Measurements from ENCODE around the gene ZNF511. TPM values are rescaled to one million over a fixed set of nuclear protein-coding genes. Genes with fewer than 3 reads are reported as not detected.

Gene ZNF511
- total and polyA plus RNA-seq, 5 donors from 2014 or later, result 29.1 to 96.4 (median 77.6) TPM

GRCh38 chr10:133276435-133277201 lies 32.1 kb upstream of the ZNF511 start, which contains the start of gene ADAM8:
TSS of gene ADAM8 (minus strand) at chr10:133276868. CDS start at chr10:133276817, 51 bp downstream.
- Mint-ChIP-seq H3K9me3 (no peaks in the 10 kb centered on the region), H3K27ac (peak within 1 kb of the TSS; percentile 89 to 95 (median 94)), H3K4me1 (peaks cover 0 to 42% (median 13%) of the 10 kb centered on the region in 4 donors), H3K36me3 (no peaks in the 10 kb centered on the region), H3K27me3 (no peaks in the 10 kb centered on the region), H3K4me3 (peak within 1 kb of the TSS; percentile 89 to 96 (median 92))
- ATAC-seq (ENCODE audit: low read depth in 2 of 2), result peak; percentile 32 to 42
- peak within 1 kb of the TSS; percentile 95 for H3K27ac ChIP-seq (ENCODE audit: insufficient read depth, low read length, poor library complexity, severe bottlenecking)
- H3K36me3 ChIP-seq (ENCODE audit: control insufficient read depth, insufficient read depth, low read length), result peaks cover 11% of the 10 kb centered on the region
- no peaks in the 10 kb centered on the region for H3K9me3 ChIP-seq (ENCODE audit: control insufficient read depth in 2 of 2, low read length in 2 of 2)
- peak within 1 kb of the TSS; percentile 82 for H3K4me3 ChIP-seq (ENCODE audit: low read depth, low read length)
- H3K4me1 ChIP-seq (ENCODE audit: control insufficient read depth, insufficient read depth, low read length, poor library complexity, severe bottlenecking), result peaks cover 57% of the 10 kb centered on the region
- peak; percentile 57 to 68 (median 64) for DNase-seq
- H3K27me3 ChIP-seq (ENCODE audit: control insufficient read depth, insufficient read depth, low read length), result no peaks in the 10 kb centered on the region

- H3K36me3 Mint-ChIP-seq, result peaks cover 8% of the 10 kb centered on the region
- peaks cover 14% of the 10 kb centered on the region for H3K36me3 ChIP-seq (ENCODE audit: control insufficient read depth, insufficient read depth, low read length)
- peaks cover 57% of the 10 kb centered on the region for H3K4me1 ChIP-seq (ENCODE audit: control insufficient read depth, insufficient read depth, low read length, poor library complexity, severe bottlenecking)
- no peak for DNase-seq
- no peaks in the 10 kb centered on the region for H3K27me3 Mint-ChIP-seq
- no peaks in the 10 kb centered on the region for H3K9me3 Mint-ChIP-seq
- peak overlapping the region; percentile 88 to 95 (median 93) for H3K27ac Mint-ChIP-seq
- H3K4me3 Mint-ChIP-seq, result peak overlapping the region; percentile 81 to 93 (median 82)
- no peak for ATAC-seq (ENCODE audit: low read depth in 2 of 2)
- H3K4me1 Mint-ChIP-seq, result peaks cover 0 to 42% (median 13%) of the 10 kb centered on the region in 4 donors
- H3K4me3 ChIP-seq (ENCODE audit: low read depth, low read length), result no peak overlapping the region
- H3K9me3 ChIP-seq (ENCODE audit: control insufficient read depth in 2 of 2, low read length in 2 of 2), result no peaks in the 10 kb centered on the region
- peak overlapping the region; percentile 95 for H3K27ac ChIP-seq (ENCODE audit: insufficient read depth, low read length, poor library complexity, severe bottlenecking)
- H3K27me3 ChIP-seq (ENCODE audit: control insufficient read depth, insufficient read depth, low read length), result no peaks in the 10 kb centered on the region
These were observed 31.3 kb upstream of the ZNF511 start for GRCh38 chr10:133277277-133277992.

- Mint-ChIP-seq H3K27ac (peak overlapping the region; percentile 88 to 95 (median 93)), H3K4me1 (peaks cover 0 to 42% (median 13%) of the 10 kb centered on the region in 4 donors), H3K36me3 (peaks cover 10% of the 10 kb centered on the region), H3K4me3 (peak overlapping the region; percentile 81 to 93 (median 82)), H3K9me3 (no peaks in the 10 kb centered on the region), H3K27me3 (no peaks in the 10 kb centered on the region)
- H3K36me3 ChIP-seq (ENCODE audit: control insufficient read depth, insufficient read depth, low read length), result peaks cover 18% of the 10 kb centered on the region
- peaks cover 57% of the 10 kb centered on the region for H3K4me1 ChIP-seq (ENCODE audit: control insufficient read depth, insufficient read depth, low read length, poor library complexity, severe bottlenecking)
- peak overlapping the region; percentile 95 for H3K27ac ChIP-seq (ENCODE audit: insufficient read depth, low read length, poor library complexity, severe bottlenecking)
- DNase-seq (no peak), ATAC-seq (ENCODE audit: low read depth in 2 of 2) (no peak)
- peak overlapping the region; percentile 13 for H3K4me3 ChIP-seq (ENCODE audit: low read depth, low read length)
- H3K27me3 ChIP-seq (ENCODE audit: control insufficient read depth, insufficient read depth, low read length), result no peaks in the 10 kb centered on the region
- no peaks in the 10 kb centered on the region for H3K9me3 ChIP-seq (ENCODE audit: control insufficient read depth in 2 of 2, low read length in 2 of 2)
These were observed 30.6 kb upstream of the ZNF511 start for GRCh38 chr10:133277993-133278576.

GRCh38 chr10:133278577-133279265 lies 30.0 kb upstream of the ZNF511 start:
- Mint-ChIP-seq H3K9me3 (no peaks in the 10 kb centered on the region), H3K36me3 (peaks cover 13% of the 10 kb centered on the region)
- peak; percentile 13 to 22 for ATAC-seq (ENCODE audit: low read depth in 2 of 2)

GRCh38 chr10:133279326-133280226 lies 29.1 kb upstream of the ZNF511 start:
- no peak for DNase-seq
- H3K4me1 ChIP-seq (ENCODE audit: control insufficient read depth, insufficient read depth, low read length, poor library complexity, severe bottlenecking), result peaks cover 50% of the 10 kb centered on the region
- H3K4me3 Mint-ChIP-seq, result peak overlapping the region in 1 of 4 donors; percentile 81
- no peaks in the 10 kb centered on the region for H3K27me3 Mint-ChIP-seq
- H3K36me3 ChIP-seq (ENCODE audit: control insufficient read depth, insufficient read depth, low read length), result peaks cover 29% of the 10 kb centered on the region
- no peak for ATAC-seq (ENCODE audit: low read depth in 2 of 2)
- no peaks in the 10 kb centered on the region for H3K9me3 ChIP-seq (ENCODE audit: control insufficient read depth in 2 of 2, low read length in 2 of 2)
- H3K9me3 Mint-ChIP-seq, result no peaks in the 10 kb centered on the region
- peaks cover 16% of the 10 kb centered on the region for H3K36me3 Mint-ChIP-seq
- H3K27ac Mint-ChIP-seq, result peak overlapping the region in 2 of 3 donors; percentile 63 to 88
- H3K4me1 Mint-ChIP-seq, result peaks cover 0 to 42% (median 13%) of the 10 kb centered on the region in 4 donors
- H3K4me3 ChIP-seq (ENCODE audit: low read depth, low read length), result no peak overlapping the region
- H3K27ac ChIP-seq (ENCODE audit: insufficient read depth, low read length, poor library complexity, severe bottlenecking), result peak overlapping the region; percentile 95
- no peaks in the 10 kb centered on the region for H3K27me3 ChIP-seq (ENCODE audit: control insufficient read depth, insufficient read depth, low read length)

More at GRCh38 chr10:133278577-133279265, 30.0 kb upstream of the ZNF511 start:
- DNase-seq, result peak; percentile 25 to 67 (median 28)
- H3K27me3 ChIP-seq (ENCODE audit: control insufficient read depth, insufficient read depth, low read length), result no peaks in the 10 kb centered on the region
- Mint-ChIP-seq H3K27me3 (no peaks in the 10 kb centered on the region), H3K4me1 (peaks cover 0 to 42% (median 13%) of the 10 kb centered on the region in 4 donors), H3K4me3 (peak overlapping the region; percentile 81 to 93 (median 82)), H3K27ac (peak overlapping the region; percentile 88 to 95 (median 93))
- no peaks in the 10 kb centered on the region for H3K9me3 ChIP-seq (ENCODE audit: control insufficient read depth in 2 of 2, low read length in 2 of 2)
- peaks cover 55% of the 10 kb centered on the region for H3K4me1 ChIP-seq (ENCODE audit: control insufficient read depth, insufficient read depth, low read length, poor library complexity, severe bottlenecking)
- H3K27ac ChIP-seq (ENCODE audit: insufficient read depth, low read length, poor library complexity, severe bottlenecking), result peak overlapping the region; percentile 95
- H3K4me3 ChIP-seq (ENCODE audit: low read depth, low read length), result no peak overlapping the region
- peaks cover 20% of the 10 kb centered on the region for H3K36me3 ChIP-seq (ENCODE audit: control insufficient read depth, insufficient read depth, low read length)

- H3K4me1 Mint-ChIP-seq, result peaks cover 0 to 34% (median 13%) of the 10 kb centered on the region in 4 donors
- Histone ChIP-seq H3K9me3 (ENCODE audit: control insufficient read depth in 2 of 2, low read length in 2 of 2) (no peaks in the 10 kb centered on the region), H3K4me1 (ENCODE audit: control insufficient read depth, insufficient read depth, low read length, poor library complexity, severe bottlenecking) (peaks cover 41% of the 10 kb centered on the region), H3K27ac (ENCODE audit: insufficient read depth, low read length, poor library complexity, severe bottlenecking) (no peak overlapping the region), H3K27me3 (ENCODE audit: control insufficient read depth, insufficient read depth, low read length) (no peaks in the 10 kb centered on the region), H3K36me3 (ENCODE audit: control insufficient read depth, insufficient read depth, low read length) (peaks cover 39% of the 10 kb centered on the region), H3K4me3 (ENCODE audit: low read depth, low read length) (no peak overlapping the region)
- no peaks in the 10 kb centered on the region for H3K27me3 Mint-ChIP-seq
- ATAC-seq (ENCODE audit: low read depth in 2 of 2), result no peak
- H3K36me3 Mint-ChIP-seq, result peaks cover 24% of the 10 kb centered on the region
- H3K4me3 Mint-ChIP-seq, result no peak overlapping the region
- peak overlapping the region in 1 of 3 donors; percentile 63 for H3K27ac Mint-ChIP-seq
- H3K9me3 Mint-ChIP-seq, result no peaks in the 10 kb centered on the region
- no peak for DNase-seq
These were observed 28.2 kb upstream of the ZNF511 start for GRCh38 chr10:133280391-133281059.

All from CD4-positive, CD25-positive, alpha-beta regulatory T cell (primary cell).